H1 (cell line): ENCODE data around the gene SMOC2. TPM values are rescaled to one million over a fixed set of nuclear protein-coding genes. Genes with fewer than 3 reads are reported as not detected.

Experiments used
- CTCF ChIA-PET: fragments of 300-600 bp; sonication (Branson Sonifier 250); formaldehyde crosslinking; loops from one replicate; lab custom pipeline; 2021; ENCODE audit not compliant: partially characterized antibody; lab: Charles Lee
- POLR2A ChIA-PET: fragments of 300-600 bp; sonication (Branson Sonifier 250); formaldehyde crosslinking; loops from one replicate; lab custom pipeline; 2021; ENCODE audit warnings: inconsistent platforms; ENCODE audit not compliant: partially characterized antibody; lab: Charles Lee
- DNase-seq, 2 experiments: peaks; one replicate each; pipeline versions ENCODE4 v3.0.0 to v3.0.0-alpha.2; 2010 to 2022; ENCODE audit warnings: low spot score in 2 of 2, low read depth in 1 of 2, mixed read lengths in 1 of 2
- FAIRE-seq: peaks from 2 replicates; lab custom pipeline; 2011; peaks lifted over from hg19 to GRCh38; lab: Jason Lieb, UNC
- H2AFZ ChIP-seq: 2 replicates; pipeline ENCODE4 v1.8.1; 2012; ENCODE audit warnings: low read length, inconsistent platforms
- H2AK5ac ChIP-seq: 2 replicates; pipeline ENCODE4 v1.6.1; 2013; ENCODE audit warnings: low read depth, low read length
- H2BK120ac ChIP-seq: replicated peaks from 2 replicates; pipeline ENCODE3; 2013; ENCODE audit warnings: low read depth, low read length, inconsistent platforms
- H2BK12ac ChIP-seq: 2 replicates; pipeline ENCODE4 v1.6.1; 2013; ENCODE audit warnings: low read depth, low read length
- H2BK15ac ChIP-seq: 2 replicates; pipeline ENCODE4 v1.6.1; 2013; ENCODE audit warnings: low read length
- H2BK20ac ChIP-seq: 2 replicates; pipeline ENCODE4 v1.6.1; 2013; ENCODE audit warnings: low read length
- H2BK5ac ChIP-seq: 2 replicates; pipeline ENCODE4 v1.6.1; 2013; ENCODE audit warnings: low read depth, low read length
- H3K14ac ChIP-seq: 2 replicates; pipeline ENCODE4 v1.6.1; 2013; ENCODE audit warnings: inconsistent platforms; ENCODE audit not compliant: insufficient read length
- H3K18ac ChIP-seq: 2 replicates; pipeline ENCODE4 v1.6.1; 2013; ENCODE audit warnings: low read length; ENCODE audit errors: extremely low read depth
- H3K23ac ChIP-seq: 2 replicates; pipeline ENCODE4 v1.6.1; 2013; ENCODE audit warnings: inconsistent platforms; ENCODE audit not compliant: insufficient read length
- H3K23me2 ChIP-seq: 2 replicates; pipeline ENCODE4 v1.6.1; 2013; ENCODE audit warnings: low read depth, low read length
- H3K27ac ChIP-seq: 2 replicates; pipeline ENCODE4 v1.6.1; 2011; ENCODE audit warnings: low read depth, low read length, inconsistent platforms
- H3K27me3 ChIP-seq, 4 experiments: replicated peaks in 1 of 4; 1 replicate in 1 of 4; 2 replicates in 3 of 4; pipeline versions ENCODE4 v1.6.1 to v1.8.1; 2011 to 2013; ENCODE audit warnings: low read length in 3 of 4, mild to moderate bottlenecking in 3 of 4, inconsistent platforms in 2 of 4, mixed read lengths in 2 of 4, moderate library complexity in 1 of 4; ENCODE audit not compliant: control insufficient read depth in 3 of 4, insufficient read depth in 3 of 4; ENCODE audit errors: extremely low read depth in 1 of 4
- H3K36me3 ChIP-seq, 4 experiments: 2 replicates each; pipeline versions ENCODE4 v1.6.1 to v1.8.1; 2011 to 2013; ENCODE audit warnings: mild to moderate bottlenecking in 4 of 4, low read length in 3 of 4, moderate library complexity in 2 of 4, control low read depth in 1 of 4, inconsistent platforms in 1 of 4; ENCODE audit not compliant: insufficient read depth in 4 of 4, control insufficient read depth in 2 of 4
- H3K4ac ChIP-seq: replicated peaks from 2 replicates; pipeline ENCODE3; 2013; ENCODE audit warnings: low read length, low read depth, mixed read lengths, inconsistent platforms; ENCODE audit not compliant: insufficient read length
- H3K4me1 ChIP-seq, 4 experiments: replicated peaks in 1 of 4; 1 replicate in 1 of 4; 2 replicates in 3 of 4; pipeline versions ENCODE4 v1.6.1 to v1.8.1; 2011 to 2013; ENCODE audit warnings: low read length in 3 of 4, inconsistent platforms in 2 of 4, mixed read lengths in 1 of 4; ENCODE audit not compliant: insufficient read depth in 4 of 4, control insufficient read depth in 3 of 4
- H3K4me2 ChIP-seq, 2 experiments: 2 replicates each; pipeline versions ENCODE4 v1.6.1 to v1.8.1; 2011 to 2013; ENCODE audit warnings: low read depth in 2 of 2, low read length in 2 of 2, control low read depth in 1 of 2, inconsistent platforms in 1 of 2, mild to moderate bottlenecking in 1 of 2; ENCODE audit not compliant: insufficient read depth in 1 of 2
- H3K4me3 ChIP-seq, 4 experiments: fragments of 200-600, 300-600 bp in 1 of 4; sonication (generic), shearing (Covaris generic), sonication (Bioruptor Twin) in 1 of 4; 2 replicates each; pipeline versions ENCODE4 v1.5.1 to v1.8.1; 2011 to 2016; ENCODE audit warnings: low read length in 4 of 4, low read depth in 3 of 4, control low read depth in 2 of 4, inconsistent platforms in 2 of 4, mild to moderate bottlenecking in 2 of 4, mixed read lengths in 1 of 4, moderate library complexity in 1 of 4; ENCODE audit not compliant: insufficient read depth in 2 of 4; ENCODE audit errors: extremely low read depth in 1 of 4
- H3K56ac ChIP-seq: replicated peaks from 2 replicates; pipeline ENCODE3; 2013; ENCODE audit warnings: low read depth, mild to moderate bottlenecking, mixed read lengths, low read length, inconsistent platforms; ENCODE audit not compliant: insufficient read length
- H3K79me1 ChIP-seq: 2 replicates; pipeline ENCODE4 v1.6.1; 2013; ENCODE audit warnings: low read depth, low read length, control low read depth
- H3K79me2 ChIP-seq, 2 experiments: 2 replicates each; pipeline versions ENCODE4 v1.6.1 to v1.8.1; 2012 to 2013; ENCODE audit warnings: low read length in 2 of 2, mild to moderate bottlenecking in 2 of 2, inconsistent platforms in 1 of 2; ENCODE audit not compliant: insufficient read depth in 2 of 2, control insufficient read depth in 1 of 2
- H3K9ac ChIP-seq, 4 experiments: replicated peaks in 1 of 4; 1 replicate in 1 of 4; 2 replicates in 3 of 4; pipeline versions ENCODE4 v1.6.1 to v1.8.1; 2011 to 2013; ENCODE audit warnings: low read depth in 3 of 4, low read length in 3 of 4, control low read depth in 2 of 4, mild to moderate bottlenecking in 2 of 4, moderate library complexity in 2 of 4, inconsistent platforms in 1 of 4; ENCODE audit errors: extremely low read depth in 1 of 4
- H3K9me3 ChIP-seq, 2 experiments: 2 replicates each; pipeline versions ENCODE4 v1.6.1 to v1.8.1; 2012 to 2013; ENCODE audit warnings: mild to moderate bottlenecking in 2 of 2, moderate library complexity in 2 of 2, control low read depth in 1 of 2, inconsistent platforms in 1 of 2, low read depth in 1 of 2, low read length in 1 of 2, mixed read lengths in 1 of 2; ENCODE audit not compliant: insufficient read depth in 2 of 2
- H4K20me1 ChIP-seq, 2 experiments: replicated peaks in 1 of 2; 2 replicates each; pipeline versions ENCODE3 to v1.8.1; 2011 to 2013; ENCODE audit warnings: inconsistent platforms in 2 of 2, low read length in 2 of 2, mild to moderate bottlenecking in 1 of 2; ENCODE audit not compliant: insufficient read depth in 2 of 2, control insufficient read depth in 1 of 2
- H4K5ac ChIP-seq: 2 replicates; pipeline ENCODE4 v1.6.1; 2013; ENCODE audit warnings: low read length, low read depth, mixed read lengths, inconsistent platforms; ENCODE audit not compliant: insufficient read length
- H4K8ac ChIP-seq: 2 replicates; pipeline ENCODE4 v1.8.0; 2013; ENCODE audit warnings: mild to moderate bottlenecking, moderate library complexity, low read length, inconsistent platforms; ENCODE audit not compliant: insufficient read depth; ENCODE audit errors: extremely low read depth
- H4K91ac ChIP-seq: replicated peaks from 2 replicates; pipeline ENCODE3; 2013; ENCODE audit warnings: low read length, mixed read lengths, inconsistent platforms; ENCODE audit not compliant: insufficient read length
- BCL11A ChIP-seq, 2 experiments: IDR thresholded peaks; one replicate each; pipeline ENCODE4 v1.6.1; 2011; ENCODE audit warnings: low read depth in 2 of 2, low read length in 2 of 2, mild to moderate bottlenecking in 2 of 2
- CEBPB ChIP-seq: IDR thresholded peaks from 2 replicates; pipeline ENCODE4 v1.6.1; 2012; ENCODE audit warnings: low read depth, low read length
- EP300 ChIP-seq, 2 experiments: IDR thresholded peaks; 1 replicate in 1 of 2; 2 replicates in 1 of 2; pipeline ENCODE4 v1.6.1; 2011 to 2012; ENCODE audit warnings: low read depth in 2 of 2, low read length in 2 of 2, mild to moderate bottlenecking in 2 of 2, borderline replicate concordance in 1 of 2, inconsistent platforms in 1 of 2, moderate library complexity in 1 of 2
- FOSL1 ChIP-seq: IDR thresholded peaks from 2 replicates; pipeline ENCODE4 v1.6.1; 2011; ENCODE audit warnings: mild to moderate bottlenecking, low read depth, low read length, moderate library complexity; ENCODE audit not compliant: insufficient read depth
- HDAC2 ChIP-seq, 2 experiments: fragments of 300-600 bp in 1 of 2; sonication (generic) in 1 of 2; IDR thresholded peaks; 2 replicates each; pipeline ENCODE4 v1.6.1; 2011 to 2012; ENCODE audit warnings: low read depth in 2 of 2, low read length in 2 of 2, mild to moderate bottlenecking in 2 of 2, moderate library complexity in 2 of 2, borderline replicate concordance in 1 of 2, inconsistent platforms in 1 of 2
- KDM4A ChIP-seq: IDR thresholded peaks from one replicate; pipeline ENCODE4 v1.7.1; 2012; ENCODE audit warnings: low read depth, mild to moderate bottlenecking, moderate library complexity, low read length, inconsistent platforms; ENCODE audit not compliant: severe bottlenecking
- KDM5A ChIP-seq: fragments of 200-600 bp; IDR thresholded peaks from 2 replicates; pipeline ENCODE4 v1.7.1; 2012; ENCODE audit warnings: mild to moderate bottlenecking, low read length, inconsistent platforms, mixed read lengths
- POLR2AphosphoS5 ChIP-seq: IDR thresholded peaks from 2 replicates; pipeline ENCODE4 v1.6.1; 2011; ENCODE audit warnings: low read depth, low read length
- SAP30 ChIP-seq: fragments of 300-600 bp; sonication (generic); IDR thresholded peaks from 2 replicates; pipeline ENCODE4 v1.7.1; 2012; ENCODE audit warnings: low read length, moderate library complexity, mild to moderate bottlenecking, inconsistent platforms; ENCODE audit not compliant: insufficient read depth, insufficient replicate concordance
- SRF ChIP-seq: IDR thresholded peaks from 2 replicates; pipeline ENCODE4 v1.6.1; 2011; ENCODE audit warnings: mild to moderate bottlenecking, low read depth, low read length, moderate library complexity
- TAF7 ChIP-seq: optimal IDR thresholded peaks from 2 replicates; pipeline ENCODE3; 2011; ENCODE audit warnings: low read depth, mild to moderate bottlenecking, inconsistent platforms, low read length, moderate library complexity, borderline replicate concordance
- TBP ChIP-seq: IDR thresholded peaks from 2 replicates; pipeline ENCODE4 v1.6.1; 2011; ENCODE audit warnings: low read depth, low read length, improper control_type of control experiment
- TEAD4 ChIP-seq: IDR thresholded peaks from 2 replicates; pipeline ENCODE4 v1.6.1; 2012; ENCODE audit warnings: low read depth, low read length, inconsistent platforms, mixed read lengths
- YY1 ChIP-seq: IDR thresholded peaks from 2 replicates; pipeline ENCODE4 v1.6.1; 2011; ENCODE audit warnings: low read depth, mild to moderate bottlenecking, low read length
- ZNF274 ChIP-seq: IDR thresholded peaks from 2 replicates; pipeline ENCODE4 v1.7.0; 2012; ENCODE audit warnings: low read length, borderline replicate concordance; ENCODE audit errors: extremely low read depth
- WGBS, 2 experiments: shearing (Covaris generic) in 1 of 2; methylation state at CpG; one replicate each; pipeline versions ENCODE4 v1.1.6 to v1.1.7; 2013 to 2015; ENCODE audit warnings: low lambda C conversion rate in 2 of 2, mixed read lengths in 2 of 2, inconsistent platforms in 1 of 2, low coverage in 1 of 2, missing lambda C conversion rate in 1 of 2; ENCODE audit not compliant: insufficient replicate concordance in 2 of 2, insufficient coverage in 1 of 2, insufficient read length in 1 of 2; ENCODE audit errors: extremely low coverage in 1 of 2, missing lambda C conversion rate in 1 of 2; 5-methylcytosine and 5-hydroxymethylcytosine counted together
- polyA plus RNA-seq, 7 experiments: library from polyadenylated mRNA; depleted of rRNA in 3 of 7; stranded (reverse) in 5 of 7; unstranded in 2 of 7; fragments of >200 nt in 5 of 7; fragments of 200-250 nt in 2 of 7; gene quantifications; 1 replicate in 5 of 7; 2 replicates in 1 of 7; 4 replicates in 1 of 7; pipeline versions ENCODE4 v1.2.1 to v1.2.3, GENCODE V29; 2011 to 2013; ENCODE audit warnings: missing spikeins in 2 of 7, mixed read lengths in 2 of 7
- total RNA-seq: library from RNA; stranded (reverse); fragmentation: NEBNext Ultra II Directional; extraction: Animal tissue kit (Norgen Biotek cat#: 25700); gene quantifications from 2 replicates; pipeline ENCODE4 v1.2.1, GENCODE V29; 2021

The SMOC2 gene
- total and polyA plus RNA-seq, 2 of the 8 experiments (the other 6 are each of a cell fraction or from before 2014, with no cell fraction given): 7.7 to 8.5 TPM

DNA sequence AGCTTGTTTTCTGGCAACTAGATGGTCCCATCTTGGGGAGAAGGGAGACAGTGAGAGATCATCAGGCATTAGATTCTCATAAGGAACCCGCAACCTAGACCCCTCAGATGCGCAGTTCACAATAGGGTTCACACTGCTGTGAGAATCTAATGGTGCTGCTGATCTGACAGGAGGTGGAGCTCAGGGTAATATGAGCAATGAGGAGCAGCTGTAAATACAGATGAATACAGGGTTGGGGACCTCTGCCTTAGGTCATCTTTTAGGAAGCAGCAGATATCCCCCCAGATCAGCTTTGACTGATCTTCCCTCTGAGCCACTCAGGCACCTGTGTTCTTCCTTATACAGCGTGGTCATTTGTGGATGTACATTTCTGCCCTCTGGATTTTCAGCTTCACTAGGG is 63.4 kb downstream of the SMOC2 start:
- no peaks in the 10 kb centered on the region for H3K23me2 ChIP-seq
- no peak overlapping the region for H4K8ac ChIP-seq
- H2AFZ ChIP-seq: no peak overlapping the region
- no peak overlapping the region for H2BK120ac ChIP-seq
- H3K9ac ChIP-seq: no peak overlapping the region
- H2AK5ac ChIP-seq: no peak overlapping the region
- H2BK20ac ChIP-seq: no peak overlapping the region
- no peak overlapping the region for H3K4me3 ChIP-seq
- no peaks in the 10 kb centered on the region for H4K20me1 ChIP-seq
- no peak overlapping the region for H3K14ac ChIP-seq
- no peak overlapping the region for H2BK15ac ChIP-seq
- H3K18ac ChIP-seq: no peak overlapping the region
- H3K56ac ChIP-seq: no peak overlapping the region
- H3K23ac ChIP-seq: no peak overlapping the region
- no peaks in the 10 kb centered on the region for H3K36me3 ChIP-seq
- FAIRE-seq: no peak
- 94% methylated on average over 3 of the region's 3 CpGs; no CpG with 5 or more reads in 1 of the 2 experiments for WGBS, 2 experiments
- H3K4ac ChIP-seq: no peak overlapping the region
- no peak overlapping the region for H3K27ac ChIP-seq
- no peaks in the 10 kb centered on the region; a peak in 1 of 7 replicates for H3K4me1 ChIP-seq
- no peaks in the 10 kb centered on the region for H3K79me2 ChIP-seq
- no peak for DNase-seq
- no peak overlapping the region for H4K5ac ChIP-seq
- CTCF ChIA-PET: interaction anchor here (1.7 kb wide), 1 partner anchor 52 kb away, joined by 5 read pairs; no protein-coding TSS in a partner anchor
- no peaks in the 10 kb centered on the region for H3K79me1 ChIP-seq
- H2BK5ac ChIP-seq: no peak overlapping the region
- H4K91ac ChIP-seq: no peak overlapping the region
- no peak overlapping the region for H3K4me2 ChIP-seq
- H3K9me3 ChIP-seq: no peaks in the 10 kb centered on the region; a peak in 1 of 4 replicates
- POLR2A ChIA-PET: no interaction called here
- H2BK12ac ChIP-seq: no peak overlapping the region
- H3K27me3 ChIP-seq: no peaks in the 10 kb centered on the region
- TF ChIP-seq YY1: no peak
- TF ChIP-seq TAF7: no peak
- no peak for TF ChIP-seq ZNF274
- no peak for TF ChIP-seq KDM5A
- no peak for TF ChIP-seq CEBPB
- TF ChIP-seq TEAD4: no peak
- no peak for TF ChIP-seq KDM4A
- TF ChIP-seq FOSL1: no peak
- no peak for TF ChIP-seq SAP30
- no peak for TF ChIP-seq SRF
- no peak for TF ChIP-seq HDAC2 (IDR thresholded peaks at IDR 0.05; ENCODE audit: borderline replicate concordance in 1 of 2, low read depth in 2 of 2, low read length in 2 of 2)
- TF ChIP-seq EP300 (IDR thresholded peaks at IDR 0.05; ENCODE audit: borderline replicate concordance in 1 of 2, low read depth in 2 of 2, low read length in 2 of 2): no peak
- no peak for TF ChIP-seq BCL11A (IDR thresholded peaks at IDR 0.05; ENCODE audit: low read depth in 2 of 2, low read length in 2 of 2)
- TF ChIP-seq POLR2AphosphoS5: no peak
- TF ChIP-seq TBP: no peak
